ENCODE results near the gene TMPRSS4. TPM values are rescaled to one million over a fixed set of nuclear protein-coding genes. Genes with fewer than 3 reads are reported as not detected.

The TMPRSS4 gene
- total and polyA plus RNA-seq, 9 of the 15 experiments (the other 6 are each of a cell fraction or from before 2014, with no cell fraction given) = 4.0 to 10.0 (median 5.6) TPM

- no peak overlapping the region for H3K4me3 ChIP-seq
- in situ Hi-C loops (cut with MboI) (no loop called here), intact Hi-C loops (cut with micrococcal nuclease) (loop anchor here (2.0 kb wide), 2 partner anchors 75 to 209 kb away; no protein-coding TSS in a partner anchor)
- 0% methylated on average over 12 of the region's 12 CpGs for WGBS (ENCODE audit: insufficient coverage, low coverage, missing lambda C conversion rate)
- no peak overlapping the region for H3K27ac ChIP-seq (ENCODE audit: extremely low read depth, low read depth, low read length)
- H3K9me3 ChIP-seq (replicated peaks; ENCODE audit: control insufficient read depth, insufficient read depth, low read depth, low read length) = no peaks in the 10 kb centered on the region
- H2AFZ ChIP-seq (ENCODE audit: low read depth, low read length) = no peak overlapping the region
- H3K9ac ChIP-seq (ENCODE audit: insufficient read depth in 1 of 2, low read depth in 2 of 2, low read length in 2 of 2) = no peak overlapping the region
- H4K20me1 ChIP-seq (replicated peaks; ENCODE audit: control insufficient read depth, insufficient read depth, low read length) = no peaks in the 10 kb centered on the region
- no peak for TF ChIP-seq E4F1 (CRISPR knock-in tag; IDR thresholded peaks at IDR 0.05; ENCODE audit: borderline replicate concordance)
- no peak for FAIRE-seq
- ChIA-PET CTCF (ENCODE audit: low intra/inter-chr PET ratio) (interaction anchor here (0.6 kb wide), 1 partner anchor 42 kb away, joined by 3 read pairs; no protein-coding TSS in a partner anchor), POLR2A (interaction anchor here (0.6 to 1.4 kb wide), 3 partner anchors 9 to 596 kb away, joined by 3 to 7 read pairs (median 4); no protein-coding TSS in a partner anchor)
- BruUV-seq (replicated peaks) = no TSS peak
- no peak overlapping the region for H3K4me2 ChIP-seq (ENCODE audit: insufficient read depth, low read length)
- H3K27me3 ChIP-seq (ENCODE audit: control insufficient read depth in 2 of 2, insufficient read depth in 2 of 2, low read length in 2 of 2) = peaks cover 13 to 54% of the 10 kb centered on the region in 2 experiments
- H3K4me1 ChIP-seq (replicated peaks in 1 of 2; ENCODE audit: control insufficient read depth in 2 of 2, insufficient read depth in 2 of 2, low read length in 2 of 2) = peaks cover 0 to 11% of the 10 kb centered on the region in 2 experiments; a peak in 3 of 5 replicates
- ATAC-seq = no peak
- no peaks in the 10 kb centered on the region for H3K36me3 ChIP-seq (ENCODE audit: control insufficient read depth, insufficient read depth, low read length)
- H3K9me1 ChIP-seq (ENCODE audit: control insufficient read depth, insufficient read depth, low read length) = no peaks in the 10 kb centered on the region
- H3K79me2 ChIP-seq (ENCODE audit: control insufficient read depth, insufficient read depth, low read length) = no peaks in the 10 kb centered on the region
- no peak for DNase-seq (ENCODE audit: extremely low read depth in 1 of 4, low spot score in 3 of 4)
Observed at GRCh38 chr11:118143661-118144185, 66.8 kb downstream of the TMPRSS4 start.
